Measurements from ENCODE around the gene GALNT2. TPM values are rescaled to one million over a fixed set of nuclear protein-coding genes. Genes with fewer than 3 reads are reported as not detected.

The GALNT2 gene
- total and polyA plus RNA-seq, 9 of the 15 experiments (the other 6 are each of a cell fraction or from before 2014, with no cell fraction given), result 1.6 to 106 (median 51.9) TPM

- TF ChIP-seq ZNF12 (CRISPR knock-in tag; IDR thresholded peaks at IDR 0.05) (no peak), IRF1 (CRISPR knock-in tag; IDR thresholded peaks at IDR 0.05; ENCODE audit: borderline replicate concordance) (no peak), MTA3 (IDR thresholded peaks at IDR 0.05; ENCODE audit: borderline replicate concordance) (peak; percentile 69), KLF16 (IDR thresholded peaks at IDR 0.05) (peak; percentile 17; the same call in 1 of the 2 replicates), PML (IDR thresholded peaks at IDR 0.05; ENCODE audit: low read length) (no peak), MTA1 (IDR thresholded peaks at IDR 0.05; ENCODE audit: borderline replicate concordance) (no peak), SMAD4 (CRISPR knock-in tag; conservative IDR thresholded peaks at IDR 0.05) (0 out of 2 replicates have a peak, but pooled peaks have one; percentile 34), DMBX1 (CRISPR knock-in tag; IDR thresholded peaks at IDR 0.05; ENCODE audit: borderline replicate concordance) (no peak), TCF3 (CRISPR knock-in tag; IDR thresholded peaks at IDR 0.05) (no peak; the same call in 1 of the 2 replicates), ZNF146 (CRISPR knock-in tag; IDR thresholded peaks at IDR 0.05; ENCODE audit: unreplicated experiment) (no peak), NFIC (IDR thresholded peaks at IDR 0.05) (no peak), SMARCA4 (IDR thresholded peaks at IDR 0.05) (peak; percentile 50), NKRF (IDR thresholded peaks at IDR 0.05; ENCODE audit: borderline replicate concordance) (no peak), ARID1B (IDR thresholded peaks at IDR 0.05) (peak; percentile 66), RBBP5 (IDR thresholded peaks at IDR 0.05; ENCODE audit: borderline replicate concordance, insufficient read depth, low read length, poor library complexity, severe bottlenecking) (peak; percentile 46), YY1 (IDR thresholded peaks at IDR 0.05; ENCODE audit: borderline replicate concordance in 1 of 3, control insufficient read depth in 1 of 3, extremely low read depth in 1 of 3, insufficient read depth in 3 of 3, insufficient read length in 1 of 3, insufficient replicate concordance in 2 of 3, low read depth in 1 of 3, low read length in 2 of 3) (peak in 1 of 3 experiments; percentile 22), POLR2AphosphoS2 (IDR thresholded peaks at IDR 0.05; ENCODE audit: low read length) (no peak), TBL1XR1 (IDR thresholded peaks at IDR 0.05; ENCODE audit: low read length in 2 of 2) (no peak), ETV1 (tag; conservative IDR thresholded peaks at IDR 0.05; ENCODE audit: low read depth) (peak; percentile 68), FOSL1 (tag; conservative IDR thresholded peaks at IDR 0.05) (peak; percentile 57; the same call in 1 of the 2 replicates), GATAD2A (IDR thresholded peaks at IDR 0.05) (no peak), ZBED1 (IDR thresholded peaks at IDR 0.05) (no peak), MEF2A (IDR thresholded peaks at IDR 0.05; ENCODE audit: control insufficient read depth, low read depth, low read length) (no peak), ZEB2 (IDR thresholded peaks at IDR 0.05) (no peak), BHLHE40 (IDR thresholded peaks at IDR 0.05; ENCODE audit: low read length) (0 out of 2 replicates have a peak, but pooled peaks have one; percentile 26), NBN (IDR thresholded peaks at IDR 0.05; ENCODE audit: low read depth) (peak; percentile 47; the same call in 1 of the 2 replicates), GMEB1 (CRISPR knock-in tag; IDR thresholded peaks at IDR 0.05) (peak; percentile 30; the same call in 1 of the 2 replicates), SMARCE1 (IDR thresholded peaks at IDR 0.05) (peak; percentile 66)
Measured at GRCh38 chr1:230176871-230177411, 109.9 kb downstream of the GALNT2 start (continued).

Data from K562 (cell line).